Measurements from ENCODE around the gene KCNV2.

KCNV2 gene

DNA sequence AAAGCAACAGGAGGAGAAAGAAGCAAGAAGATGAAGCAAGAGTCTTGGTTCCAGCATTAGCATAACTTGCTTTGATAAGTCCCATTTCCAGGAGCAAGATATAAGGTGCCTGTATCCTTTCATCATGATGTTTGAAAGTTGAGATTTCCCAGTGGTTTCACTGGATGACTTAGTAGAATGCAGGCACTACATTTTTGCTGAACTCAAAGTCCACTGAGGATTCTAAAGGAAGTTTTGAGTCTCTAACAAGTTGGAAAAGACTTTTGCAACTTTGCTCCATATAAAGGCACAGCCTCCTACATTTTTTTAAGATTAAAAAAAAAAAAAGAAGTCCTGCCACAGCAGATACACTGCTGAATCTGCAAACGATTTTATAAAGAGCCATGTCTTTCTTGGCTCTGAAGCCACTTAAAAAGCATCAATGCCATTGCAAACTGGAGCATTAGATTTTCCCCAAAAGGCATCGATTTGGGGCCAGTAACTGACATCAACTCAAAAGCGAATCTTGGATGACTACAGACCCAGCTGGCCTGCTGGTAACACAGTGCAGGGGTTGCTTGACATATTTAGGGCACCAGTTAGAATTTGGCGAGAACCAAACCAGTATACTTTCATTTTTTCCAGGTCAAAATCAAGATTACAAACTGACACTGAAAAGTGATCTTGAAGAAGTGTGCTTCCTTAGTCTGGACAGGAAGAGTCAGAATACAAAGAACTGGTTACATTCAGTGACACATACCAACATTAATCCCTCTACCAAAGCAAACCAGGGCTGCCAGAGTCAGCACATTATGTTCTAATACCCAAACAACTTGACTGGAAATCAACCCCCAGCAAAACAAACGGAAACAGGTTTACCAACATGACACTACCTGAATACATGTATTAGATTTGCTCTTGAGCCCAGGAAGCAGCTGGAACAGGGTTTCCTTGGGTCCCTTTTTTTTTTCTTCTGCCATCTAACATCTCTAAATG lies 39.1 kb upstream of the KCNV2 start:
- H3K9me3 ChIP-seq (ENCODE audit: severe bottlenecking) = no peaks in the 10 kb centered on the region
- TF ChIP-seq, protein P1, sequence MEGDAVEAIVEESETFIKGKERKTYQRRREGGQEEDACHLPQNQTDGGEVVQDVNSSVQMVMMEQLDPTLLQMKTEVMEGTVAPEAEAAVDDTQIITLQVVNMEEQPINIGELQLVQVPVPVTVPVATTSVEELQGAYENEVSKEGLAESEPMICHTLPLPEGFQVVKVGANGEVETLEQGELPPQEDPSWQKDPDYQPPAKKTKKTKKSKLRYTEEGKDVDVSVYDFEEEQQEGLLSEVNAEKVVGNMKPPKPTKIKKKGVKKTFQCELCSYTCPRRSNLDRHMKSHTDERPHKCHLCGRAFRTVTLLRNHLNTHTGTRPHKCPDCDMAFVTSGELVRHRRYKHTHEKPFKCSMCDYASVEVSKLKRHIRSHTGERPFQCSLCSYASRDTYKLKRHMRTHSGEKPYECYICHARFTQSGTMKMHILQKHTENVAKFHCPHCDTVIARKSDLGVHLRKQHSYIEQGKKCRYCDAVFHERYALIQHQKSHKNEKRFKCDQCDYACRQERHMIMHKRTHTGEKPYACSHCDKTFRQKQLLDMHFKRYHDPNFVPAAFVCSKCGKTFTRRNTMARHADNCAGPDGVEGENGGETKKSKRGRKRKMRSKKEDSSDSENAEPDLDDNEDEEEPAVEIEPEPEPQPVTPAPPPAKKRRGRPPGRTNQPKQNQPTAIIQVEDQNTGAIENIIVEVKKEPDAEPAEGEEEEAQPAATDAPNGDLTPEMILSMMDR (IDR thresholded peaks at IDR 0.05; ENCODE audit: low read depth, low read length) = no peak
- no peak overlapping the region for H3K27ac ChIP-seq
- no peak overlapping the region for H3K4me3 ChIP-seq (ENCODE audit: low read depth, low read length)
- H3K36me3 ChIP-seq = no peaks in the 10 kb centered on the region
- DNase-seq = no peak
- no peaks in the 10 kb centered on the region for H3K27me3 ChIP-seq (ENCODE audit: insufficient read depth, low read depth, severe bottlenecking)

DNA sequence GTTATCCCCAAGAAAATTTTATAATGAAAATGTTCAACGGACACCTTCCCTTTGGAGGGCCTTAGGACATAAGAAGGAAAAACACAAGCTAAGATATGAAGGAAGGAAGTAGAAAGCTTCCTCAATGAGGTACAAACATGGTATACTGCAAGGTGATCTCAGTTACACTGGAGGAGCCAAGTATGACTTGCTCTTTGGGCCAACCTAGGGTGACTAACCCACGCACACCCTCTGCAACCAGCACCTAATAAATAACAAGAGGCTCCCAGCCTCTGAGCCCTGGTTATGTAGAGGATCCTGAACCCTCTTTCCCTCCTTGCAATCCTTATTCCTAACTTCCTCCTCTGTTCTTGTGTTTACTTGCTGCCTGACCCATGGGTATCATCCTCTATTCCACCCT lies 38.3 kb upstream of the KCNV2 start:
- no peaks in the 10 kb centered on the region for H3K27me3 ChIP-seq (ENCODE audit: insufficient read depth, low read depth, severe bottlenecking)
- TF ChIP-seq, protein P1 (IDR thresholded peaks at IDR 0.05; ENCODE audit: low read depth, low read length) = no peak
- H3K27ac ChIP-seq = no peak overlapping the region
- no peak overlapping the region for H3K4me3 ChIP-seq (ENCODE audit: low read depth, low read length)
- no peak for DNase-seq
- H3K36me3 ChIP-seq = no peaks in the 10 kb centered on the region
- H3K9me3 ChIP-seq (ENCODE audit: severe bottlenecking) = no peaks in the 10 kb centered on the region

DNA sequence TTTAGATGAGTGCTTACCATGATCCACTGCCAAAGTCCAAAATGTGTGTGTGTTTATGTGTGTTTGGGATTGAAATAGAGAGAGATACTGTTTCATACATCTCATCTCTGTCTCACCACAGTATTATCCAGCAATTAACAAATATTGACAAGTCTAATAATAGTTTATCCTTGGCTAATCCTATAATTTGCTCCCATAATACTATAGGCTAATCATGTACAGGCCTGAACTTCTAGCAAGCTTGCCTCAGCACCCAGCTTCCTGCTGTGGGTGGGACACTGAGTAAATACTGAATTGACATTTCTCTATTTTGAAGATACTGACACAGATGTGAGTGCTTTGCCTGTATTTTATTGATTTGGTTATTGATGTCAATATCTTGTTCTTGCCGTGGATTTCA lies 35.3 kb upstream of the KCNV2 start:
- H3K27me3 ChIP-seq (ENCODE audit: insufficient read depth, low read depth, severe bottlenecking) = no peaks in the 10 kb centered on the region
- DNase-seq = no peak
- TF ChIP-seq, protein P1 (IDR thresholded peaks at IDR 0.05; ENCODE audit: low read depth, low read length) = no peak

DNA sequence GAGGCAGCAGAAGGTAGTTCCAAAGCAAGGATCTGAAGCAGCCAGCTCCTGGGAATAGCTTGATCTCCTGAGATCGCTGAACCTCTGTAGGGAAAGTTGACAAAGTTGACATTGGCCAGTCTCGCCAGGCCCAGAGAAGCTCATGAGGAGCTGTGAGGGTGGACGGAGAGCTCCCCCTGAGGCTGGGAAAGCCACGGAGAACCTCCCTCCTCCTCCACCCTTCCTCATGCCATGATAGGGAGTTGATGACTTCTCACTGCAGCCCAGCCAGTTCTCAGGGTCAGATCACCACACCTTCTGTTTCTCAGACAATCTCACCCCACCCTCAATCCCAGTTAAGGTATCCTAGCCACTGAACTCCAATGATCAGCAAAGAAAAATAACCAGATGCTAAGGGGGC lies 30.4 kb upstream of the KCNV2 start:
- H3K4me3 ChIP-seq (ENCODE audit: low read depth, low read length) = no peak overlapping the region
- TF ChIP-seq, protein P1 (IDR thresholded peaks at IDR 0.05; ENCODE audit: low read depth, low read length) = 0 out of 2 replicates have a peak, but pooled peaks have one; percentile 5
- no peaks in the 10 kb centered on the region for H3K36me3 ChIP-seq
- H3K9me3 ChIP-seq (ENCODE audit: severe bottlenecking) = no peaks in the 10 kb centered on the region
- H3K27me3 ChIP-seq (ENCODE audit: insufficient read depth, low read depth, severe bottlenecking) = no peaks in the 10 kb centered on the region
- no peak overlapping the region for H3K27ac ChIP-seq
- DNase-seq = peak; percentile 17

More for the DNA sequence above, 35.3 kb upstream of the KCNV2 start:
- H3K9me3 ChIP-seq (ENCODE audit: severe bottlenecking) = no peaks in the 10 kb centered on the region
- H3K36me3 ChIP-seq = no peaks in the 10 kb centered on the region
- no peak overlapping the region for H3K4me3 ChIP-seq (ENCODE audit: low read depth, low read length)
- H3K27ac ChIP-seq = no peak overlapping the region

DNA sequence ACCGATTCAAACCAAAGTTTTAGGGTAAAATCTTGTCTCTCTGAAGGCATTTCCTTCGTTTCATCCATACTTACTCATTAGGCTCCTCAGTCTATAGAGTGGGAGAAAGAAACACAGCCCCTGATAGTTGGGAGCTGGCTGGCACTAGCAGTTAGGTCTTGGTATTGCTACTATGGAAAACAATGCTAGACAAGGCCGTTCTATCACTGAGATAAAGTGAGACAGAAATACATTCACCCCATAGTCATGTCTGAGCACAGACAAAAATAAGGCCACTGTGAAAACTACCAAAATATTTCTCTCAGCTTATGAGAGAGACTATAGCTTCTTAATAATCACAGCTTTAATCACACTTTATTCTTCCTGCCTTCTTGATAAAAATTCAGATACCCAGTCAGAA lies 28.7 kb upstream of the KCNV2 start:
- Histone ChIP-seq H3K27me3 (ENCODE audit: insufficient read depth, low read depth, severe bottlenecking) (no peaks in the 10 kb centered on the region), H3K9me3 (ENCODE audit: severe bottlenecking) (no peaks in the 10 kb centered on the region), H3K36me3 (no peaks in the 10 kb centered on the region), H3K4me3 (ENCODE audit: low read depth, low read length) (no peak overlapping the region), H3K27ac (no peak overlapping the region; the same call in 1 of the 2 replicates)
- no peak for DNase-seq
- TF ChIP-seq, protein P1 (IDR thresholded peaks at IDR 0.05; ENCODE audit: low read depth, low read length) = no peak

All from WERI-Rb-1 (cell line).